Activated CD4-positive, CD25-positive, alpha-beta regulatory T cell treated with anti-CD3 and anti-CD28 coated beads, Interleukin-2, amount 50 U/mL, for 16 hours (primary cell): Measurements from ENCODE around the gene ZCCHC10.
"Not testable (repeated sequence)": the region's sequence is repeated elsewhere in the genome, so short reads cannot be mapped to it uniquely, and the experiment has no call there.

ENCODE experiments used
- DNase-seq: peaks from one replicate; pipeline ENCODE4 v3.0.0-alpha.2; 2020; ENCODE audit warnings: low read depth, low spot score

The ZCCHC10 gene

GRCh38 chr5:133025804-133026663 is at the start of gene ZCCHC10:
TSS of gene ZCCHC10 (minus strand) at chr5:133026549. CDS start at chr5:133026537, 12 bp downstream.
- DNase-seq, result peak; percentile 82

- no peak for DNase-seq
Measured at GRCh38 chr5:133075572-133076536, 49.5 kb upstream of the ZCCHC10 start.

GRCh38 chr5:133072021-133072420 is 45.7 kb upstream of the ZCCHC10 start:
- DNase-seq, result no peak

- no peak for DNase-seq
Measured at GRCh38 chr5:133066045-133066444, 39.7 kb upstream of the ZCCHC10 start.

GRCh38 chr5:133065471-133065870 is 39.1 kb upstream of the ZCCHC10 start:
- no peak for DNase-seq

GRCh38 chr5:133063965-133064364 is 37.6 kb upstream of the ZCCHC10 start:
- DNase-seq, result no peak

- DNase-seq, result no peak
Measured at GRCh38 chr5:133062276-133062675, 35.9 kb upstream of the ZCCHC10 start.

- DNase-seq, result no peak
Measured at GRCh38 chr5:133059621-133060020, 33.3 kb upstream of the ZCCHC10 start.

- DNase-seq, result no peak
Measured at GRCh38 chr5:133056891-133057290, 30.5 kb upstream of the ZCCHC10 start.

GRCh38 chr5:133054697-133055471 is 28.5 kb upstream of the ZCCHC10 start:
- no peak for DNase-seq

GRCh38 chr5:133053448-133053847 is 27.1 kb upstream of the ZCCHC10 start:
- DNase-seq, result no peak

GRCh38 chr5:133052317-133053175 is 26.2 kb upstream of the ZCCHC10 start:
- DNase-seq, result peak; percentile 16

GRCh38 chr5:133051542-133052316 is 25.4 kb upstream of the ZCCHC10 start, which contains the start of gene HSPA4:
TSS of gene HSPA4 (plus strand) at chr5:133052013. CDS start at chr5:133052251, 238 bp downstream.
- DNase-seq, result peak; percentile 95

GRCh38 chr5:133051061-133051541 is 24.8 kb upstream of the ZCCHC10 start:
- DNase-seq, result no peak

- DNase-seq, result no peak
Measured at GRCh38 chr5:133050521-133050920, 24.2 kb upstream of the ZCCHC10 start.

- DNase-seq, result no peak
Measured at GRCh38 chr5:133049726-133050048, 23.3 kb upstream of the ZCCHC10 start.

GRCh38 chr5:133048993-133049725 is 22.8 kb upstream of the ZCCHC10 start:
- no peak for DNase-seq

GRCh38 chr5:133047404-133047803 is 21.1 kb upstream of the ZCCHC10 start:
- no peak for DNase-seq

GRCh38 chr5:133046560-133046959 is 20.2 kb upstream of the ZCCHC10 start:
- DNase-seq, result not testable (repeated sequence)
